ENCODE measurements around the gene GLB1L2.

- TF ChIP-seq TAF1 (IDR thresholded peaks at IDR 0.05; ENCODE audit: borderline replicate concordance, low read depth, low read length) = no peak
- no peak for TF ChIP-seq POLR2AphosphoS5 (IDR thresholded peaks at IDR 0.05; ENCODE audit: low read depth, low read length)
- TF ChIP-seq POLR2A (IDR thresholded peaks at IDR 0.05; ENCODE audit: low read depth, low read length) = no peak
These were observed 25.1 kb downstream of the GLB1L2 start for GRCh38 chr11:134356656-134357544.
